ENCODE measurements around the gene SLC16A8. TPM values are rescaled to one million over a fixed set of nuclear protein-coding genes. Genes with fewer than 3 reads are reported as not detected.

Gene SLC16A8
- total RNA-seq, 1 experiment from 2014 or later, result not detected

GRCh38 chr22:38110008-38110862, 26.3 kb upstream of the SLC16A8 start, which contains the start of gene BAIAP2L2:
TSS of gene BAIAP2L2 (minus strand) at chr22:38110684. CDS start at chr22:38110525, 159 bp downstream.
- H3K36me3 ChIP-seq (ENCODE audit: control insufficient read depth in 1 of 2, insufficient read depth in 2 of 2, low read length in 2 of 2), result no peaks in the 10 kb centered on the region
- H3K4me3 ChIP-seq (replicated peaks in 1 of 2; ENCODE audit: low read depth in 1 of 2, low read length in 2 of 2), result no peak within 1 kb of the TSS
- H3K27me3 ChIP-seq (ENCODE audit: insufficient read depth, low read length), result no peaks in the 10 kb centered on the region
- DNase-seq (ENCODE audit: low read depth, low spot score) (no peak), ATAC-seq (no peak)
- CTCF ChIA-PET, result interaction anchor here (1.7 kb wide), 2 partner anchors 12 to 58 kb away, joined by 6 to 11 read pairs; no protein-coding TSS in a partner anchor
- H3K4me2 ChIP-seq (ENCODE audit: low read length), result peak within 1 kb of the TSS; percentile 44
- no peak for TF ChIP-seq RAD21 (IDR thresholded peaks at IDR 0.05; ENCODE audit: low read depth)
- no peak for TF ChIP-seq YY1 (IDR thresholded peaks at IDR 0.05; ENCODE audit: extremely low read depth, insufficient replicate concordance, low read depth, low read length)
- TF ChIP-seq EZH2 (IDR thresholded peaks at IDR 0.05), result no peak
- TF ChIP-seq ZBTB33 (IDR thresholded peaks at IDR 0.05; ENCODE audit: extremely low read depth, insufficient replicate concordance, low read length), result no peak
- no peak for TF ChIP-seq ATF3 (IDR thresholded peaks at IDR 0.05)
- TF ChIP-seq MAX (IDR thresholded peaks at IDR 0.05), result no peak
- TF ChIP-seq ELF1 (IDR thresholded peaks at IDR 0.05; ENCODE audit: borderline replicate concordance, low read depth), result no peak
- TF ChIP-seq CEBPB (IDR thresholded peaks at IDR 0.05; ENCODE audit: low read depth), result no peak
- TF ChIP-seq EGR1 (IDR thresholded peaks at IDR 0.05; ENCODE audit: low read depth), result no peak
- no peak for TF ChIP-seq JUND (IDR thresholded peaks at IDR 0.05)
- TF ChIP-seq SRF (IDR thresholded peaks at IDR 0.05; ENCODE audit: low read depth), result no peak
- TF ChIP-seq CBX3 (IDR thresholded peaks at IDR 0.05; ENCODE audit: low read depth), result no peak
- no peak for TF ChIP-seq CTCF (IDR thresholded peaks at IDR 0.05 in 2 of 3, conservative IDR thresholded peaks at IDR 0.05 in 1 of 3; ENCODE audit: borderline replicate concordance in 1 of 3, insufficient read depth in 1 of 3, low read depth in 2 of 3, low read length in 2 of 3)
- no peak for TF ChIP-seq TCF7L2 (IDR thresholded peaks at IDR 0.05; ENCODE audit: borderline replicate concordance, extremely low read depth, insufficient read depth, insufficient read length)
- H3K27ac ChIP-seq (ENCODE audit: low read depth, low read length), result no peak within 1 kb of the TSS
- RAD21 ChIA-PET (ENCODE audit: low non-redundant PET in 1 of 2, low total read pairs in 2 of 2, uncharacterized antibody in 2 of 2, unreplicated experiment in 2 of 2), result no interaction called here
- no TSS peak for BruUV-seq (replicated peaks)
- H3K4me1 ChIP-seq (ENCODE audit: control insufficient read depth in 1 of 2, insufficient read depth in 2 of 2, low read length in 2 of 2), result peaks cover 14 to 24% of the 10 kb centered on the region in 2 experiments
- H3K9me2 ChIP-seq (ENCODE audit: insufficient read depth), result no peaks in the 10 kb centered on the region
- no peak within 1 kb of the TSS for H3K9ac ChIP-seq (ENCODE audit: low read length)
- H3K9me3 ChIP-seq (ENCODE audit: control insufficient read depth in 1 of 2, insufficient read depth in 1 of 2, low read depth in 1 of 2, low read length in 2 of 2), result no peaks in the 10 kb centered on the region
- POLR2A ChIA-PET, result no interaction called here
- intact Hi-C loops (cut with micrococcal nuclease), result loop anchor here (10.0 kb wide), 1 partner anchor 115 kb away; no protein-coding TSS in a partner anchor
- H4K20me1 ChIP-seq (ENCODE audit: insufficient read depth), result no peaks in the 10 kb centered on the region
- H3K79me2 ChIP-seq (ENCODE audit: insufficient read depth, low read length), result no peaks in the 10 kb centered on the region
- H2AFZ ChIP-seq (ENCODE audit: low read depth, low read length, poor library complexity, severe bottlenecking), result no peak within 1 kb of the TSS

Data from HCT116 (cell line).